ENCODE data around the gene GSE1.

GSE1 gene

DNA sequence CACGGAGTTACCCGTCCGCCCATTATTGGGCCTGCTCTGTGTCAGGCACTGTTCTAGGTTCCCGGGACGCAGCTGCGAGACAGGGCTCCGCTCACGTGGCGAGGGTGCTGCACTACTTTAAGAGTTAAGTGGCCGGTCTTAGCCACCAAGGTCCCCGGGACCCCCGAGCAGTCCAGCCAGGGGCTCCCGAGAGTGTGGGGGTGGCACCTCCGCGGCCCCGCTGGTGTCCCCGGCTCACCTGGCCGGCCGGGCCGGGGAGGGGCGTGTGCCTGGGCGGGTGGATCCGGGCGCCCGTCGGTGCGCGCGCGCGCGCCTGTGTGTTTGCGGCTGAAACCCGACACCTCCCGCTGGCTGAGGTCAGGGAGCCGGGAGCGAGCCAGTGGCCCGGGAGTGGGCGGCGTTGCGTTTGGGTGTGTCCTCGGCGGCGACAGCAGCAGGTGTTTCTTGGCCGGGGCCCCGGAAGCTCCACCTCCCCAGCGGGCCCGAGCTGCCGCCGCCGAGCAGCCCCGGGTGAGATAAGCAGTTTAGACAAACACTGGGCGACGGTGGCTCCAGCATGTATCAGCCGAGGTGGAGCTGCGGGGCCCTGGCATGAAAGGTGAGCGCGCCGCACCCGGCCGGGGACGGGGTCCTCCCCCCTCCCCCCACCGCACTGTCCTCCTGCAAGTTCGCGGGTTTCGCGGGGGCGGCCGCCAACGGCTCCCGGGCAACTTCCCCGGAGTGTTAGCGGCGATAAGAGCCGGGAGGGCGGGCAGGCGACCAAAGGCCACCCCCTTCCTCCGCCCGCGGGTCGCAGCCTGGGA is at the start of gene GSE1:
GSE1 (plus strand) TSS at position 522 of the 803 bp plus-strand sequence; CDS start at position 592, 70 bp downstream.
- DNase-seq (ENCODE audit: low read depth), result no peak

DNA sequence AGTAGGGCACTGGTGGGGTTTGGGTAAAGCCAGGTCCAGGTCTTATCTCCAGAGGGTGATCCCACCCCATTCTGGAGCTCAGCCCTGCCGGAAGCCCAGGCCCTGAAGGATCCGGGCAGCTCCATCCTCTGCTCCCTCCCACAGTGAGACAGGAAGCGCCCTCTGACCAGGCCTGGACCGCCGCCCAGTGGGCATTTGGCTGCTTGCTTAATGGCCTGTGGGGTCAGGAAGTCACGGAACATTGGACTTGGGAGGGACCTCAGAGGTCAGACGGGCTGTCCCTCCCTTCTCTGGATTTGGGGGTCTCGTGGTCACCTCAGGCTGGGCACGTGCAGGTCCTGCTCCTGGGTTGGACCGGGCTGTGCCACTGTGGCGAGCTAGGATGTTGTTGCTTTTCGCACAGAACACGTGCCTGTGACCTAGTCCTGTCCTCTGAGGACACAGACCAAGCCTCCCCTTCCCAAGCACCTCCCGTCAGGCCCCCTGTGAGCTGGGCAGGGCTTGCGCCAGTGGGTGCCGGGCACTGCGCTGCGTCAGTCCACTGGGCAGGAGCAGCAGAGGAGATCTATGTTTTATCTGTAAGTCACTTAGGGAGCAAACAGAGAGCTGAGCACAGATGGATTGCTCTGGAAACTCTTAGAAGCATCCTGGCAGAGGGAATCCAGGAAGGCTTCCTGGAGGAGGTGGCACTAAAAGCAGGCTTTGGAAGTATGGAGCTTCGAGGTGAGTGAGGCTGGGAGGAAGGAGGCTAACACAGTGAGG is 49.4 kb upstream of the GSE1 start:
- DNase-seq (ENCODE audit: low read depth), result no peak

DNA sequence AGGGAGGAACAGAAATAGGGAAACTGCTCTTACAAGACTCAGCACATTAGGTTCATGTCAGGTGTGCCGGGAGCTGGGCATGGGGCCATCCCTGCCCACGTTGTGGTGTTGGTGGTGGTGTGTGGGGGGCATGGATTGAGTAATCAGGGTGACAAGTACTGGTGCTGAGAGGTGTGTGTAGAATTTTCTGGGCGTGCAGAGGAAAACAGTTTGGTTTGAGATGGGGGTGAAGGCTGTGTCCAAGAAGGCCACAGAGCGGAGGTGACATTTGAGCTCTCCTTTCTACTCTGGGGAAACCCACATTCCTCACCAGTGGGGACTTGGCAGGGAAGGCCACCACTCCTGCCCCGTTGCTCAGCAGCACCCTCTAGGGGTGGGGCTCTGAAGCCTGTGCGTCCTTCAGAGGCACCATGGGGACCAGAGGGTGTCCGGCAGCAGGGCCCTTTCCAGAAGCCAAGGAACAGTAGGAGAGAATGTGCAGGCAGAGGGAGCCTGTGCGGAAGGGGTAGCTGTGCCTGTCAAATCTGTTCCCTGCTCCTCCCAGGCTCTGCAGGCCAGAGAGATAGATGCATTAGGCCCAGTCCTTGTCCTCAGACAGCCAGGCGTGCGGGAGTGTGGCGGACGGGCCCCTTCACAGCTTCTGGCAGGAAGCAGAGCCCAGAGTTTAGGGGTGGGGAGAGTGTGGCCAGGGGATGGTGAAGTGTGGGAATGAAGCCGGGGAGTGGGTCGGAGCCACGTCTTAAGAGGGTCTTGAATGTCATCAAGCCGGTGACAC is 48.7 kb upstream of the GSE1 start:
- DNase-seq (ENCODE audit: low read depth), result no peak

DNA sequence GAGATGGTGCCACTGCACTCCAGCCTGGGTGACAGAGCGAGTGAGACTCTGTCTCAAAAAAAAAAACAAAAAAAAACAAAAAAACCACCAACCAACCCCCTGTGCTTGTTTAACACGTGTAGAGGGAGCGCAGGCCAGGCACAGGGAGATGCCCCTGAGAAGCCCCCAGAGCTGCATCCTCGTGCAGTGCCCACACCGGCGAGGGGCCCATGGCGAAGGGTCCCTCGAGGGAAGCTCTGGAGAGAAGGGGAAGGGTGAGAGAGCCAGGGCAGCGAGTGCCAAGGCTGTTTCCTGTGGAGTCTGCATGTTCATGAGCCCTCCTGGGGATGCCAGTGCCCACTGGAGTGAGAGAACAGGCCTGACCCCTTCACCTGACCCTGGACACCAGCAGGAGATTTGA is 47.8 kb upstream of the GSE1 start:
- no peak for DNase-seq (ENCODE audit: low read depth)

DNA sequence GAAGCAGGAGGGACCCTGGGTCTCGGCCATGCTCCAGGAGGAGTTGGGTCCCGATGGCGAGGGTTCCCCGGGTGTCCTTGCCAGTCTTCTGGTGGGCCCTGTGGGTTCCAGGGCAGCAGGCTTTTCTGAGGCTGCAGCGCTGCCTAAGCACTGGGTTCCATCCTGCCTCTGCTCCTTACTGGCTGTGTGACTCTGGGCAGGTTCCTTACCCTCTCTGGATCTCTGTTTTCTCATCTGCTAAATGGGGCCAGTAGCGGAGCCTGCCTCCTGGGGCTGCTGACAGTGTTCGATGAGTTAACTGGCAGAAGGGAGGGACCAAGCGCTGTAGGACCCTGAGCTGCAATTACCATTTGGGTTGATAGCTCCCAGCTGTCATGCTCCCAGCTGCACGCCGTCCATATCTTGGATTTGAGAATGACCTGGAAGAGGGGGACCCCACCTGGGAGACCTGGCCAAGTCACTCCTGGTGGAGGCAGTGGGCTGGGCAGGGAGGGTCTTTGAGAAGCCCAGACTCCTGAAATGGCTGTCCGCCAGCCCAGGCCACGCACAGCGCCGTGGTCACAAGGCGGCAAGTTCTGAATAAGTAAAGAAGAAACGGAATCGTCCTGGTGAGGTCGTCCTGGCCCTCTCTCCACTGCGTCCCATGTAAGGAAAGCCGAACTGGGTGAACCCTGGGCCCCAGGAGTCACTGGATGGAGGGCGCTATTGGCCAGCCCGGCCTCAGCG is 47.2 kb upstream of the GSE1 start:
- no peak for DNase-seq (ENCODE audit: low read depth)

DNA sequence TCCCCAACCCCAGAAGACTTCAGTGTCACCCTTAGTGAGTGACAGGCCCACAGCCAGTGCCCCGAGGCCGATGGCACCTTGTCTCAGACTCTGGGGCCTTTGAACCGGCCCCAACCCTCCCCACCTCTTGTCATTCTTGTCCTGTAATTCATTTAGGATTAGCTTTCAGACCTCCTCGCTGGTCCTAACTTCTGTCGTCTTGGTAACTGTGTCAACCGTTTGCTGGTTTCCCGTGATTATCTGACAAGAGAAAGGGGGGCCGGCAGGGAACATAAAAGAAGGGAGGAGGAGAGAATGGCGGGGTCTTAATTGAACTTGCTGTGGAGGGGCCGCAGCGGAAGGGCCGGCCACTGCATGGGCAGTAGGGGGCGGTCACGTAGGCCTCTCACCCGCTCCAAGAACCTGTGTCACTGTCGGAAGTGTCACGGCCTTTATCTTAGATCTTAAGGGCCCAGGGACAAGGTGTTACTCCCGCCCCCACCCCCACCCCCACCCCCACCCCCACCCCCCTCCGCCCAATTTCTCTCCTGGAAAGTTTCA is 46.5 kb upstream of the GSE1 start:
- no peak for DNase-seq (ENCODE audit: low read depth)

DNA sequence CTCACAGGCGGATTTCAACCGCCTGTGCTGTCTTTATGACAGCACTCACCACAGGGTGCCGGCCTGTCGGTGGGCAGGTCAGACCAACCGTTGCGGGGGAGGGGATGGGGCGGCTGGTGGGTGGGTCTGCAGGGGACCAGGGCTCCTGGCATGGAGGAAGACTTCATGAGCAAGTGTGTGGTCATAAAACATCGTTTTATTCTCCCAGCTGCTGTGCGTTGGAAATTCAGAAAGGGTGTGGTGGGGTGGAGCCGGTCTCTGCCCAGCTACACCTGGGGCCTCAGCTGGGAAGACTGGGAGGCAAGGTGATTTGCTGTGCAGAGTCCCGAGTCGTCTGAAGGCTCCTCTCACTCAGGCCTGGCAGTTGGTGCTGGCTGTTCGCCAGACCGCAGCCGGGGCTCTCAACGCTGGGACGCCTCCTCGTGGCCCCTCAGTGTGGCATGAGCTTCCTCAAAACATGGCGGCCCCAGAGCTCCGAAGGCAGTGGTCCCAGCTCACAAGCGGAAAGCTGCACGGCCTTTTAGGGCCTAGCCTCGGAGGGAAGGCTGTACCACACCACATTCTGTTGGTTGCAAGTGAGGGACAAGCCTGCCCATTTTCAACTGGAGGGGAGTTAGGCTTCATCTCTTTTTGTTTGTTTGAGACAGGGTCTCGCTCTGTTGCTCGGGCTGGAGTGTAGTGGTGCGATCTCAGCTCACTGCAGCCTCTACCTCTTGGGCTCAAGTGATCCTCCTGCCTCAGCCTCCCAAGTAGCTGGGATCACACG is 45.8 kb upstream of the GSE1 start:
- no peak for DNase-seq (ENCODE audit: low read depth)

DNA sequence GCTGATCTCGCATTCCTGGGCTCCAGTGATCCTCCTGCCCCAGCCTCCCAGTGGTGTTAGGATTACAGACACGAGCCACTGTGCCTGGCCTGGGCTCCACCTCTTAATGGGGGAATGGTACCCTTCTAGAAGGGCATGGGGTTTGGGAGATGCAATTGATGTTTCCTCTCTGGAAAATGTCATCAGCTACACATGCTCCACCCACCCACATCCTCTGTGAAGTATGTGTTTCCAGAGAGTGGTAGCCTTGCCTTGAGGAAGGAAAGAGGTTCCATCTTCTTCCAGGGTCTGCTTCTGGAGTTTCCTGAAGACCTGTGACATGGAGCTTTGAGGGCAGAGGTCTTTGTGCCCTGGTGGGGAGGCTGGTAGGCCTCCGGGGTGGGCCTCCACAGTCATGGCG is 45.2 kb upstream of the GSE1 start:
- no peak for DNase-seq (ENCODE audit: low read depth)

DNA sequence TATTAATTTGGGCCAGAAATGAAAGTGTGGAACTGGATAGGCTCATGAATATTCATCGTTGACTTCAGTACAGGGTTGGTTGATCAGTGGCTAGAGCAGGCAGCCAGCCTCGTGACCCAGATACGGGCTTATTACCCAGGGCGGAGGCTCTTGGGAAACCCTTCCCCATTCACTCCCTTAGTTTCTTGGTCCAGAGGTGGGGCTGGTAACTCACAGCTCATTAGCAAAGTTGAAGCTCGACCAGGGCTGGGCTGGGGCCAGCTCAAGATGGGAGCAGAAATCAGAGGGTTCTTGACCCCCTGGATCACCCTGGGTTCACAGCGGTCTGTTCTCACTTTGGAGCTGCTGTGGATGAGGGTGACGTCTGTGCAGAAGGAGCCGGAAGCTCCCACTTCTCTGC is 44.6 kb upstream of the GSE1 start:
- no peak for DNase-seq (ENCODE audit: low read depth)

DNA sequence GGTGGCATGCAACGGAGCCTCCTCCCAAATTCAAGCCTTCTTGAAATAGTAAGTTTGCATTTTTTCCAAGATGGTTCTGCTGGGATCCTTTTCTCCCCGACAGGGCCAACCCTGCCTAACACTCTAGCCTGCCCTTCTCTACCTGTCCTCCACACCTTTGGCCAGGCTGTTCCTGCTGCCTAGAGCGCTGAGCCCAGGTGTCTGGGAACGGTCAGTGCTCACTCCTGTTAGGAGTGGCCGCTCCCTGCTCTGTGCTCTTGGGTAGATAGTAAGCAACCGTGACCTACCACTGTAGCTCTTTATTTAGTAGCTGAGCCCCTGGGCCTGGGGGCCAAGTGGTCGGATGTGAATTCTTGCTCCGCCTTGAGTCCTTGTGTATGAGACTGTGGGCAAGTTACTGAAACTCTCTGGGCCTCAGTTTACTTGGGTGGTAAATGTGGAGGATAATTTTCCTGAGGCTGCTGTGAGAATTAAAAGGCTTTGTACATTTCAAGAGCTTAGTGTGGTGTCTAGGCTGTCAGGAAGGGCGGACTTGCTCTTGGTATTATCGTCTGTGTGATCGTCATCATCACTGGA is 44.0 kb upstream of the GSE1 start:
- no peak for DNase-seq (ENCODE audit: low read depth)

DNA sequence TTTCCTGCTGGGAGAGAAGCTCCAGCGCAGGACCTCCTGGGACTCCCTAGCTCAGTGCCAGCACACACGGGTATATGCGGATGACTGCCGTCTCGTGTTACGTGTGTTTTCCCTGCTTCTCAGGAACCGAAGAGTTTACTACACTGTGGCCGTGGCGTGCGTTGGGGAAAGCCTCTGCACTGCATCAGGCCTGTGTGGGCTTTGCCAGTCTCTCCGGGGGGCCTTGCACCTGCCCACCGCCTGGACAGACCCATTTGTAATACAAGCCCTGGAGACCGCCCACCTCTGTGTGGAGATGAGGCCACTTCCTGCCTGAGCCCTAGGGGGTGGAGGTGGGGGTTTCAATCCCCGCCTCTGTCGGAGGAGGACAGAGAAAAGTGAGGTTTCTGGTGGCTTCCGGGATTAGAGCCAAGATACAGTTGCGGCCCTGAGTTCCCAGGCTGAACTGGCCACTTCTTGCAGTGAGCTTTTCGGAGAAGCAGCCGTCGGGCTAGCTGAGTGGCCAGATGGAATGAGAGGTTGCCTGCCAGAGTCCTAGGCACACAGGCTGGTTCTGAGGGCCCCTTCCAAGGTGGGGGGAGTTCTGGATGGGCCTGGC is 43.4 kb upstream of the GSE1 start:
- DNase-seq (ENCODE audit: low read depth), result no peak

DNA sequence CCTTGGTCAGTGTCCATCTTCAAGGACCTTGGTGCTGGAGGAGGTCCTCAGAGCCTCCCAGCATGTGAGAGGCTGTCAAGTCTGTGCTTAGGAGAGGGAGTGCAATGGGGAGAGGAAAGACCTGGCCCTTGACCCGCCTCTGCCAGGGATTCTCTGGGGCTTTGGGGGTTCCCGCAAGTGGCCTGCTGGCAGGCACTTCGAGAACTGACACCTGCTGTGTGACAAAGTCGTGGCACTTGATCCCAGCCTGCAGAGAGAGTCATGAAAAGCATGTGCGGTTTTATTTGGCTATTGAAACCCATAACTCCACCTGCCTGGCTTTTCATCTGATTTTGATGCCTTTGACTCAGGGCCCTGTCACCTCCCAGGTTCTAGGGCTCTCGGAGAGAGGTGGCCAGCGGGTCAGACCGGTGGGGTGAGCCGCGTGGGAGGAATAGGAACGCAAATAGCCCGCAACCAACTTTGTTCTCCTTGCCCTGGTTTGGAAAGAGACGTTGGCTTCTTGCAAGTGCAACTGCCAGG is 42.8 kb upstream of the GSE1 start:
- DNase-seq (ENCODE audit: low read depth), result no peak

DNA sequence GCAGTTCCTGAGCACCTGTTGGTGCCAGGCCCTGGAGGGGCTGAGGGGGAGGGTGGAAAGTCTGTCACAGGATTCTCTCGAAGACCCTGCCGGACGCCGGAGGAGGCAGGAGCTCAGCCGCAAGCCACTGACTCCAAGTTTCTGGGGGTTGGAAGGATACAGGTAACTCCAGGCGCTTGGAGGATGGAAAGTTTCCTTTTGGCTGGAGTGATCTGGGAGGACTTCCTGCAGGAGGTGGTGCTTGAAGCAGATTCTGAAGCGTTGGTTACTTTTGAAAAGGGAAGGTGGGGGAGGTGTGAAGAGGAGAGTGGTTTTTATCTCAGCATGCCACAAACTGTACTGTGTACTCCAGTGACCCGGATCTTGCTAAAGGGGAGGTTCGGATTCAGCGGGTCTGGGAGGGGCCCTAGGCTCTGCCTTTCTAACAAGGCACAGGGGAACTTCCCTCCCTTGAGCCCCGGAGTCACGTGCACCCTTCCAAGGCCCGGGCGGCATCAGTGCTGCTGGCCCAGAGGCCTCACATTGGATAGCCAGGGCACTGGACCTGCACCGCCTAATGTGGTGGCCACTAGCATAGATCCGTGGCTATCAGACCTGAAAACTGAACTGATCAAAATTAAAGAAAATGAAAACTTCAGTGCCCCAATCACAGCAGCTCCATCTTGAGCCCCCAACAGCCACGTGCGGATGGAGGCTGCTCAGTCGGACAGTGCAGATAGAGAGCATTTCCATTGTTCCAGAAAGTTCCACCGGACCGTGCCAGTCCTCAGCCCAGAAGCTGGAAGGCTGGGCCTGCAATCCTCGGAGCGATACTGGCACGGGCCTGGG is 42.2 kb upstream of the GSE1 start:
- no peak for DNase-seq (ENCODE audit: low read depth)

DNA sequence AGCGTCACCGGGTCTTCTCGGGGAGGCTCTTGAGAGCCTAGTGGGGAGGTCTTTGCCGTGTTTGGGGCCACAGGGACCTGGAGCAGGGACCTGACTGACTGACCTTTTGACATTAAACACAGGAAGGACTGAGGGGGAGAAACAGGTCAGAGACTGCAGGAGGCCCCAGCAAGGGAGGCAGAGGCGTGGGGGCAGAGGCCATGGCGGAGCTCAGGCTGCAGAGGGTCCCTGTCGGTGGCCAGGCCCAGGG is 41.6 kb upstream of the GSE1 start:
- no peak for DNase-seq (ENCODE audit: low read depth)

DNA sequence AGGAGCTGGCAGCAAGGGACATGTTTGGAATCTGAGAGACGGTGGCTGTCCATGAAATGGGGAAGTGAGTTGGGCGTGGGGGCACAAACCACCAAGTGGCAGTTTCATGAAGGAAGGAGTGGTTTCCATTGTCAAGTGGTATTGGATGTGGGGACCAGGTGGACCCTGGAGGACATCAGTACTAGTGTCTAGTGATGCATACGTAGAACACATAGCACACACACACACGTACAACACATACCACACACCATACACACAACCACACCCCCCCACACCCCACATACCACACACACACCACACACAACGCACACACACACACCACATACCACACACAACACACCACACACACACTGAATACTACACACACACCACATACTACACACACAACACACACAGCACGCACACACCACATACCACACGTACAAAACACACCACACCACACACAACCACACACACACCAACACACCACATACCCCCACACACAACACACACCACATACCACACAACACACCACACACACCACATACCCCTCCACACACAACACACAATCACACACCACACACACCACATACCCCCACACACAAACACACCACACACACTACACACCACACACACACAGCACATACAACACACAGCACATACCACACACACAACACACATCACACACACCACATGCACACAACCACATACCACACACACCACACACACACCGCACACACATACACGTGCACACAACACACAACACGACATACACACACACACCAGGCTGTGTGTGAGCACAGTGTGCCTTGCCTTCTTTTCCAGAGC is 41.1 kb upstream of the GSE1 start:
- DNase-seq (ENCODE audit: low read depth), result no peak

DNA sequence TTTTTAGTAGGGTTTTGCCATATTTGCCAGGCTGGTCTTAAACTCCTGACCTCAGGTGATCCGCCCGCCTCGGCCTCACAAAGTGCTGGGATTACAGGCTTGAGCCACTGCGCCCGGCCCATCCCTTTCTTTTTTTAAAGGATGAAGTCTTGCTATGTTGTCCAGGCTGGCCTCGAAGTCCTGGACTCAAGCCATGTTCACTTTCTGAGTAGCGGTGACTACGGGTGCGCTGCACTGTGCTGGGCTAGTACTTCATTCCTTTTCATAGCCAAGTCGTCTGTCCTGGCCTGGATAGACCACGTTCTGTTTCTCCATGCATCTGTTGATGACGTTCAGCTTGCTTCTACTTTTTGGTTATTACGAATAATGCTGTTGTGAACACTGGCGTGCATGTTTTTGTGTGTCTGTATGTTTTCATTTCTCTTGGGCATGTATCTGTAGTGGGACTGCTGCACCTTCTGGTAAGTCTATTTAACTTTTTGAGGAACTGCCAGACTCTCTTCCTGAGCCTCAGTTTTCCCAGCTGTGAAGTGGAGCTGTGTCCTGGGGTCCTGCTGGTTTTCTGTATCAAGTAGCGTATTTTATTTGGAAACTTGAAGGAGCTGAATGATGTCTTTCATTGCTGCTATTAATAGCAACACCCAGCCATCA is 40.0 kb upstream of the GSE1 start:
- no peak for DNase-seq (ENCODE audit: low read depth)

DNA sequence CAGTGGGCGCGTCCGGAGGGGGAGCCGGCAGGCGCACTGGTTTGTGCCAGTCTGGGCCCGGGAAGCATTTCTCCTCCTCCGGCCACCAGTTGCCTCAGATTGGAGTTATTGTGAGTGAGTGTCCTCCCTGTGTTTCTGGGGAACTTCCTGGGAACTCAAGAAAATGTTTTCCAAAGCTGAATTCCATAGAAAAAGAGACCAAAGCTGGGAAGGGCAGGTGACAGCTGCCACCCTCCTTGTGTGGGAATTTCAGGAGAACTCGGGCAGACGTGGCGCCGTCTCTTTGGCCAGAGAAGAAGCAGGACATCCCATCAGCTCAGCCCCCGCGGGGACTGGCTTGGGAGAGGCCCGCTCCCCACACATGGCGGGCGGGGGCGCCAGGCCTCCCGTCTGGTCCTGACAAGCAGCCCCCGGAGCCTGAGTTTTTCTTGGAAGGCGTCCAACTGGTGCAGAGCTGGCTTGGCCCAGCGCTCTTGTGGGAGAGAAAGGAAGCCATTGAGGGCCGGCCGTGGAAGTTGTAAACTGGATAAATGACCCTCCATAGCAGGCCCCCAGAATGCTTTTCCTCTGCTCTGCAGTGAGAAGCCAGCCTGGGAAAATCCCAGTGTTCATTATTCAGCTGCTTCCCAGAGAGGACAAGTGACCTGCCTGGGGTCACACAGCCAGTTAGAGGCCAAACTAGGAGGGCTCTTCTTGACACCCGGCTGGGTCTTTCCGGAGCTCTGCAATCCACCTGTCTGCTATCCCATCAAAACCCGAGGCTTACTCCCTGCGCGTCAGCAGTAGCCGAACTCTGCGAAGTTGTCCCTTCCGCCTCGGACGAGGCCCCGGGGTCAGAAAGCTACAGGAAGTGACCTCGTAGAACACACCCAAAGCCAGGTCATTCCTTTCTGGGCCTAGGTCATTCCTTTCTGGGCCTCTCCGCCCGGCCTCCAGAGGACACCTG is 39.2 kb upstream of the GSE1 start:
- no peak for DNase-seq (ENCODE audit: low read depth)
